Activated T-cell treated with anti-CD3 and anti-CD28 coated beads, Interleukin-2, amount 50 U/mL, for 72 hours (primary cell): Measurements from ENCODE around the gene REL. TPM values are rescaled to one million over a fixed set of nuclear protein-coding genes. Genes with fewer than 3 reads are reported as not detected.
"Not testable (repeated sequence)": the region's sequence is repeated elsewhere in the genome, so short reads cannot be mapped to it uniquely, and the experiment has no call there.

Experiments
- ATAC-seq, 2 donors: fragments of 150-1000 bp; cut with Tn5 transposase; replicated peaks in 1 of 2; 2 replicates each; pipeline ENCODE4 v1.10.0; 2021; ENCODE audit warnings: moderate library complexity in 2 of 2, mild to moderate bottlenecking in 1 of 2
- DNase-seq, 2 donors: peaks; one replicate each; pipeline ENCODE4 v3.0.0; 2021 to 2022; ENCODE audit warnings: mixed read lengths in 1 of 2
- H3K27ac Mint-ChIP-seq: one replicate; pipeline ENCODE4 v1.8.0; 2022; ENCODE audit warnings: mild to moderate bottlenecking, moderate library complexity, mixed read lengths
- H3K27me3 Mint-ChIP-seq: one replicate; pipeline ENCODE4 v1.8.0; 2022; ENCODE audit warnings: low read depth, mixed read lengths
- H3K36me3 Mint-ChIP-seq, 2 donors: one replicate each; pipeline ENCODE4 v1.8.0; 2022; ENCODE audit warnings: mixed read lengths in 2 of 2, mild to moderate bottlenecking in 1 of 2; ENCODE audit not compliant: insufficient read depth in 2 of 2
- H3K4me1 Mint-ChIP-seq: one replicate; pipeline ENCODE4 v1.8.0; 2022; ENCODE audit warnings: low read depth, mixed read lengths
- H3K4me3 Mint-ChIP-seq, 2 donors: one replicate each; pipeline ENCODE4 v1.8.0; 2022; ENCODE audit warnings: mild to moderate bottlenecking in 2 of 2, mixed read lengths in 2 of 2, moderate library complexity in 2 of 2
- H3K9me3 Mint-ChIP-seq, 2 donors: one replicate each; pipeline ENCODE4 v1.8.0; 2022; ENCODE audit warnings: mixed read lengths in 2 of 2
- total RNA-seq, 2 donors: library from RNA; stranded (reverse); gene quantifications; one replicate each; pipeline ENCODE4 v1.2.3, GENCODE V29; 2022

The REL gene
- total RNA-seq, 2 donors from 2014 or later: 72.6 to 81.0 TPM

GRCh38 chr2:60852282-60852860 is 29.0 kb upstream of the REL start:
- H3K36me3 Mint-ChIP-seq: no peaks in the 10 kb centered on the region
- H3K9me3 Mint-ChIP-seq: no peaks in the 10 kb centered on the region
- no peaks in the 10 kb centered on the region for H3K27me3 Mint-ChIP-seq
- H3K4me1 Mint-ChIP-seq: no peaks in the 10 kb centered on the region
- no peak for DNase-seq
- no peak overlapping the region for H3K4me3 Mint-ChIP-seq
- no peak overlapping the region for H3K27ac Mint-ChIP-seq
- ATAC-seq: no peak

DNA sequence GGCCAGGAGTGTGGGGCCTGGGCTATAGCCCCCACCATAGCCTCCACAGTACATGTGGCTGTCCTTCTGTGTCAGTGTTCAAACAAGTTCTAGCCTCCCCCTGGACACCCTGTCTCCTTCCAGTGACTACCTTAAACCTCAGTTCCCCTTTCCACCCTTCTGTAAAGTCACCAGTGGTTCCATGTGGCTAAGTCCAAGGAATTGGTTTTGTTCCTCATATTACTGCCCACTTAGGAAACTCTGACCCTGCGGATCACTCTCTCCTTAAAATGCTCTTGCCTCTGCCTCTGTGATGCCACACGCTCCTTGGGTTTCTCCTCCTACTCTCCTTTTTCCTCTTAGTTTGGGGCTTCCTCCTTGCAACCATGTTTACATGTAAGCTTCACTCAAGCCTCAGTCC is 27.8 kb upstream of the REL start:
- no peak for DNase-seq
- Mint-ChIP-seq H3K9me3 (no peaks in the 10 kb centered on the region), H3K36me3 (no peaks in the 10 kb centered on the region), H3K4me3 (no peak overlapping the region), H3K27me3 (no peaks in the 10 kb centered on the region), H3K27ac (no peak overlapping the region), H3K4me1 (no peaks in the 10 kb centered on the region)
- no peak for ATAC-seq

- no peak for ATAC-seq
- Mint-ChIP-seq H3K36me3 (no peaks in the 10 kb centered on the region), H3K27me3 (peaks cover 5% of the 10 kb centered on the region)
Measured at GRCh38 chr2:60855989-60856669, 25.2 kb upstream of the REL start.

DNA sequence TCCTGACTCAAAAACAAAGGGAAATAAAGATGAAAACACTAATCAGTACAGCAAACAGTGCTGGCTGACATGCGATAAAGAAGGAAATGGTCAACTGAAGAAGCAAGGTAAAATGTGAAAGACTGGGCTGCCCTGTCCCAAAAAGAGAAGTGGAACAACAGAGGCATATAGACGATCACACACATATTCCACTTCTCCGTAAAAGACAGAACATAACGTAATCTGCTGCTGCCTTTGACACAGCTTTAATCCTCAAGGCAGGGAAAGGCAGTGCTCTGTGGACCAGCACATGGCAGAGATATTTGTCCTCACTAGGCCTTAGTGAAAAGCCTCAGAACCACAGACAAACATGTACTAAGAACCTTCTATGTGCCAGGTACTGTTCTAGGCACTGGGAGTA is 24.3 kb upstream of the REL start:
- H3K27me3 Mint-ChIP-seq: peaks cover 5% of the 10 kb centered on the region
- H3K4me3 Mint-ChIP-seq: no peak overlapping the region
- no peaks in the 10 kb centered on the region for H3K36me3 Mint-ChIP-seq
- H3K4me1 Mint-ChIP-seq: peaks cover 11% of the 10 kb centered on the region
- no peak for ATAC-seq
- DNase-seq: no peak
- H3K27ac Mint-ChIP-seq: no peak overlapping the region
- H3K9me3 Mint-ChIP-seq: no peaks in the 10 kb centered on the region

More at GRCh38 chr2:60855989-60856669, 25.2 kb upstream of the REL start:
- peaks cover 5% of the 10 kb centered on the region for H3K4me1 Mint-ChIP-seq
- H3K9me3 Mint-ChIP-seq: no peaks in the 10 kb centered on the region
- no peak for DNase-seq
- no peak overlapping the region for H3K4me3 Mint-ChIP-seq
- H3K27ac Mint-ChIP-seq: no peak overlapping the region

DNA sequence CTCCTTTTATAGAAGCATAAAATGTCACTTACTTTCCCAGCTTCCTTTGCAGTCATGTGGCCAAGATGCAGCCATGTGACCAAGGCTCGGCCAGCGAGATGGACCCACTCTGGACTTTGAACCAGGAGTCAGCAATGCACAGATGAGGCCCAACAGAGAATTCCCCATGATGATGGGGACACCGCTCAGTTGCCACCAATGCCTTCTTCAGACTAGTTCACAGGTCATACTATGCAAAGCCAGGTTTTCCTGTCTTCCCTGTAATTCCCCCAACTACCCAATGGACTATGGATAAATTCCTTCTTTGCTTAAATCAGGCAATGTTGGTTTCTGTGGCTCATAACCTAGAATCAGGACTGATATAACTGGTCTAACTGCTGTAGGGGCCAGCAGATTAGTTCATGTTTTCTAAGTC is 22.5 kb upstream of the REL start:
- Mint-ChIP-seq H3K4me1 (peaks cover 23% of the 10 kb centered on the region), H3K36me3 (no peaks in the 10 kb centered on the region), H3K27ac (no peak overlapping the region), H3K4me3 (no peak overlapping the region), H3K27me3 (peaks cover 5% of the 10 kb centered on the region), H3K9me3 (no peaks in the 10 kb centered on the region)
- no peak for DNase-seq
- ATAC-seq: no peak

DNA sequence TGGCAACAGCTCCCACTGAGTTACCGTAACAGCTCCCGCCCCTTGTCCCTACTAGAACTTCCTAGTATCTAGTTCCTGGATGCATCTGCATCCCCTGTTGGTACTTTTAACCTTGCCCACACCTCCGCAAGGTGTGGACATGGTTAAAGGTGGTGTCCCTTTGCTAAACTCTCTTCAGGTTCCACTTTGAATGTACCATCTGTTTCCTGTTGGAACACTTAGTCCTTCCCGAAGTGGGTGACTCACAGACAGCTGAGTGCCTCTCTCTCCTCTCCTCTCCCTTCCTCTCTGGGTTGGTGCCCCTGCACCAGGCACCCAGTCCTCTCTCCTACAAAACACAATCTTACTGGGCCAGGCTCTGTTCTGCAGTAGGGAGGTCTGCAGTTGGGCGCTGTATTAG is 19.6 kb upstream of the REL start:
- Mint-ChIP-seq H3K27me3 (peaks cover 5% of the 10 kb centered on the region), H3K4me1 (peaks cover 24% of the 10 kb centered on the region), H3K4me3 (no peak overlapping the region), H3K36me3 (peaks cover 4 to 8% of the 10 kb centered on the region in 2 donors), H3K27ac (no peak overlapping the region), H3K9me3 (peaks cover 0 to 3% of the 10 kb centered on the region in 2 donors)
- ATAC-seq (no peak), DNase-seq (no peak)

- Mint-ChIP-seq H3K9me3 (peaks cover 6 to 9% of the 10 kb centered on the region in 2 donors), H3K4me1 (peaks cover 32% of the 10 kb centered on the region), H3K4me3 (no peak overlapping the region), H3K27ac (no peak overlapping the region), H3K36me3 (peaks cover 9 to 14% of the 10 kb centered on the region in 2 donors), H3K27me3 (peaks cover 5% of the 10 kb centered on the region)
- no peak for DNase-seq
- ATAC-seq: peak in 1 of 2 donors; percentile 28
Measured at GRCh38 chr2:60862642-60863041, 18.7 kb upstream of the REL start.

- H3K4me3 Mint-ChIP-seq, H3K27me3 Mint-ChIP-seq, ATAC-seq, H3K27ac Mint-ChIP-seq, DNase-seq: not testable (repeated sequence)
- H3K4me1 Mint-ChIP-seq: peaks cover 40% of the 10 kb centered on the region
- peaks cover 8 to 13% of the 10 kb centered on the region in 2 donors for H3K9me3 Mint-ChIP-seq
- H3K36me3 Mint-ChIP-seq: peaks cover 14 to 22% of the 10 kb centered on the region in 2 donors
Measured at GRCh38 chr2:60865361-60865760, 16.0 kb upstream of the REL start.

GRCh38 chr2:60867007-60867406 is 14.4 kb upstream of the REL start:
- Mint-ChIP-seq H3K27ac (peak overlapping the region; percentile 29), H3K36me3 (peaks cover 14 to 22% of the 10 kb centered on the region in 2 donors), H3K4me3 (no peak overlapping the region)

DNA sequence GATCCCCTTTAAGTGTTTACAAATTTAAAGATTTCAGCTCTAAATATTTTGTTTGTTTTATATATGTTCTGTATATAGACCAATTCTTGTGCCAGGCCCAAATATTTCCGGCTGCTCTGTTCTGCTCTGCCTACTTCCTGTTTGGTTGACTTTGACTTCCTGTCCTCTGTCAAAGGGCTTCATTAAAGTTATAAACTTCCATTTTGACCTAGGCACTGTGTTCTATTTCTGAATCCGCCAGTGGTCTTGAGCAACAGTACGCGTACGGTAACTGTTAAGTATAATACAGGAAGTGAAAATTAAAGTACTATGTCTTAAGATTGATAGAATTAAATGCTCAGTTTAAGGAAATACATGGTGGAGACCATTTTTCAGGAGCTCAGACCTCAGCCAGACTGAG is 13.5 kb upstream of the REL start:
- Mint-ChIP-seq H3K4me1 (peaks cover 45% of the 10 kb centered on the region), H3K27ac (peak overlapping the region; percentile 98), H3K36me3 (peaks cover 14 to 22% of the 10 kb centered on the region in 2 donors), H3K27me3 (no peaks in the 10 kb centered on the region), H3K4me3 (peak overlapping the region; percentile 31 to 40), H3K9me3 (peaks cover 8 to 13% of the 10 kb centered on the region in 2 donors)
- peak in 1 of 2 donors; percentile 8 for DNase-seq
- no peak for ATAC-seq

More at GRCh38 chr2:60867007-60867406, 14.4 kb upstream of the REL start:
- Mint-ChIP-seq H3K4me1 (peaks cover 43% of the 10 kb centered on the region), H3K9me3 (peaks cover 8 to 13% of the 10 kb centered on the region in 2 donors), H3K27me3 (no peaks in the 10 kb centered on the region)
- ATAC-seq (no peak), DNase-seq (no peak)

DNA sequence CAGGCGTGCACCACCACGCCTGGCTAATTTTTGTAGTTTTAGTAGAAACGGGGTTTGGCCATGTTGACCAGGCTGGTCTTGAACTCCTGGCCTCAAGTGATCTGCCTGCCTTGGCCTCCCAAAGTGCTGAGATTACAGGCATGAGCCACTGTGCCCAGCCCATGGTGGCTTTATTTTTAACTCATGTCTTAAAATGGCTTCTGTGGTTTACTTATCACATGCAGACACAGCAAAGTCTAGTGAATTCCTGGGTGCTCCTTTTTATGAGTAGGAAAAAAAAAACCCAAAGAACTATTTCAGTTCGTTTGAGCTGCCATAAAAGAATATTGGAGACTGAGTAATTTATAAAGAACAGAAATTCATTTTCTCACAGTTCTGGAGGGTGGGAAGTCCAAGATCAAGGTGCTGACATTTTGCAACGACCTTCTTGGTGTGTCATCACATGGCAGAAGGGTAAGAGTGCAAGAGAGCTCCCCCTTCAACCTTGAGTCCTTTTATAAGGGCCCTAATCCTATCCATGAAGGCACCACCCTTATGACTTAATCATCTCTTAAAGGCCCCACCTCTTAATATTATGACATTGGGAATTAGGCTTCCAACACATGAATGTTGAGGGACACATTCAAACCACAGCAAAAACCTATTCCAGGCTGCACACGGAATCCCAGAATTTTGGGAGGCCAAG is 12.6 kb upstream of the REL start:
- peaks cover 47% of the 10 kb centered on the region for H3K4me1 Mint-ChIP-seq
- H3K27ac Mint-ChIP-seq: no peak overlapping the region
- ATAC-seq (no peak), DNase-seq (no peak)
- no peak overlapping the region for H3K4me3 Mint-ChIP-seq
- H3K36me3 Mint-ChIP-seq: peaks cover 14 to 22% of the 10 kb centered on the region in 2 donors
- H3K9me3 Mint-ChIP-seq: peaks cover 8 to 13% of the 10 kb centered on the region in 2 donors
- H3K27me3 Mint-ChIP-seq: no peaks in the 10 kb centered on the region

GRCh38 chr2:60872510-60872928 is 8.9 kb upstream of the REL start:
- Mint-ChIP-seq H3K27me3 (no peaks in the 10 kb centered on the region), H3K27ac (peak overlapping the region; percentile 45), H3K9me3 (peaks cover 3 to 4% of the 10 kb centered on the region in 2 donors), H3K4me3 (peak overlapping the region; percentile 64 to 70), H3K36me3 (peaks cover 8 to 9% of the 10 kb centered on the region in 2 donors), H3K4me1 (peaks cover 48% of the 10 kb centered on the region)
- ATAC-seq (peak; percentile 98 to 99), DNase-seq (peak in 1 of 2 donors; percentile 13)

DNA sequence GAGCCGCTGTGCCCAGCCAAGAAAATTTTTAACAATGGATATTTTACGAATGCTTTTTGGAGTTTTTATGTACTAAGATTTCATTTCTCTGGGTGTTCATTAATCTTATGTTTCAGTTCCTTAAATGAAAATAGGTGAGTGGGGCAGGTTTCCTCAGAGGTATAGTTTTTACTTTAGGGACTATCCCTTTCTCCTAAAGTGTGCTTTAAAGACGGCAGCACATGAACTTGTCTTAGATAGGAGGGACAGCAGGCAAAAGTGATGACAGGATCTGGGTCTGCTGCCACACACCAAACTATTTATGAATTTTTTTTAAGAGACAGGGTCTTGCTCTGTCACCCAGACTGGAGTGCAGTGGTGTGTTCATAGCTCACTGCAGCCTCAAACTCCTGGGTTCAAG is 8.0 kb upstream of the REL start:
- DNase-seq (peak in 1 of 2 donors; percentile 13), ATAC-seq (peak; percentile 37 to 39)
- Mint-ChIP-seq H3K27me3 (no peaks in the 10 kb centered on the region), H3K36me3 (peaks cover 2 to 4% of the 10 kb centered on the region in 2 donors), H3K9me3 (no peaks in the 10 kb centered on the region), H3K4me3 (peak overlapping the region; percentile 64 to 78), H3K4me1 (peaks cover 40% of the 10 kb centered on the region), H3K27ac (peak overlapping the region; percentile 87)
